ENCODE results near the gene SLC47A2.

DNA sequence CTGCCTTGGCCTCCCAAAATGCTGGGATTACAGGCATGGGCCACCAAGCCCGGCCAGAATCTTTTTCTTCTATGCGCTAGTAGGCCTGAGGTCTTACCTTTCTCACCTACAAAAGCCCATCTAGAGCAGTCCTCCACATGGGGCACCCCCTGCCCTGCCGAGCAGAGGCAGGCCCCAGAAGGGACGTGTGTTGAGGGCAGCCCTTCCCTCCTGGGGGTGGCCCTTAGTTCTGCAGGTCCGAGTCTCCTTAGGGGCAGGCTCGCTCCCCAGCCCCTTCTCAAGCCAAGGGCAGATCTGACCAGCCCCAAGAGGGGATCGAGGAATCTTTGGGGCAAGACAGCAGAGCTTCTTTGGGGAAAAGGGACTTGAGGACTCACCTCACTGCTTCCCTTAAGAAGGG, 49.6 kb upstream of the SLC47A2 start:
- no peak for TF ChIP-seq POLR2A (IDR thresholded peaks at IDR 0.05; ENCODE audit: low read depth, low read length)
- TF ChIP-seq POLR2AphosphoS5 (IDR thresholded peaks at IDR 0.05; ENCODE audit: low read depth, low read length) = no peak
- no peak for TF ChIP-seq TAF1 (IDR thresholded peaks at IDR 0.05; ENCODE audit: low read depth, low read length)

All from GM12891 (cell line).